Colonic mucosa (tissue), 4 donors: Measurements from ENCODE around the gene PHACTR1. TPM values are rescaled to one million over a fixed set of nuclear protein-coding genes. Genes with fewer than 3 reads are reported as not detected.
A peak's percentile ranks its signal among the peaks of the same experiment; 100 is the strongest.

ENCODE experiments used
- DNase-seq: peaks from one replicate; pipeline ENCODE4 v3.0.0-alpha.2; 2020
- H3K27ac ChIP-seq: fragments of 200-600 bp; one replicate; pipeline ENCODE4 v1.8.0; 2021
- H3K27me3 ChIP-seq: fragments of 200-600 bp; one replicate; pipeline ENCODE4 v1.8.0; 2021
- H3K36me3 ChIP-seq: fragments of 200-600 bp; one replicate; pipeline ENCODE4 v1.8.0; 2021
- H3K4me1 ChIP-seq: fragments of 200-600 bp; one replicate; pipeline ENCODE4 v1.8.0; 2021; ENCODE audit warnings: mild to moderate bottlenecking
- H3K4me3 ChIP-seq: fragments of 200-600 bp; one replicate; pipeline ENCODE4 v1.8.0; 2021
- H3K9ac ChIP-seq, 2 donors: one replicate each; pipeline ENCODE4 v1.7.0; 2013; ENCODE audit warnings: control low read depth in 2 of 2, low read depth in 2 of 2, low read length in 2 of 2
- H3K9me3 ChIP-seq: fragments of 200-600 bp; one replicate; pipeline ENCODE4 v1.8.0; 2021
- CTCF ChIP-seq: fragments of 200-600 bp; IDR thresholded peaks from one replicate; pipeline ENCODE4 v1.8.0; 2022; ENCODE audit warnings: antibody characterized with exemption, mild to moderate bottlenecking
- intact Hi-C: fragments of 100-400 bp; cut with DNase I; formaldehyde crosslinking; loops from one replicate; pipeline ENCODE4 v1.14.1; 2022
- total RNA-seq, 2 donors: library from RNA; stranded (reverse); fragmentation: NEBNext Ultra II Directional in 1 of 2; extraction: Animal tissue kit (Norgen Biotek cat#: 25700) in 1 of 2; gene quantifications; one replicate each; pipeline ENCODE4 v1.2.1, GENCODE V29; 2021
- donor health status: healthy.
- donor health status: DM: no; HTN: no; CAD: no.
- donor health status: DM: no; HTN: no; CAD: no.

Gene PHACTR1
- total RNA-seq, 2 donors from 2014 or later: 1.7 to 2.2 TPM

- H3K27ac ChIP-seq: peak overlapping the region; percentile 41
- TF ChIP-seq CTCF: no peak
- peak overlapping the region; percentile 51 for H3K4me3 ChIP-seq
- intact Hi-C loops: no loop called here
- no peaks in the 10 kb centered on the region for H3K36me3 ChIP-seq
- no peaks in the 10 kb centered on the region for H3K4me1 ChIP-seq
- DNase-seq: no peak
- H3K9me3 ChIP-seq: no peaks in the 10 kb centered on the region
- H3K9ac ChIP-seq: peak overlapping the region in 1 of 2 donors; percentile 63
- H3K27me3 ChIP-seq: peaks cover 6% of the 10 kb centered on the region
Measured at GRCh38 chr6:12958052-12958706, 241.6 kb downstream of the PHACTR1 start.

- Histone ChIP-seq H3K4me1 (no peaks in the 10 kb centered on the region), H3K27ac (no peak overlapping the region), H3K4me3 (no peak overlapping the region), H3K27me3 (peaks cover 6% of the 10 kb centered on the region), H3K9me3 (no peaks in the 10 kb centered on the region), H3K9ac (no peak overlapping the region), H3K36me3 (no peaks in the 10 kb centered on the region)
- intact Hi-C loops: no loop called here
- no peak for TF ChIP-seq CTCF
- DNase-seq: no peak
Measured at GRCh38 chr6:12961761-12962160, 245.2 kb downstream of the PHACTR1 start.

GRCh38 chr6:12962529-12962928 lies 246.0 kb downstream of the PHACTR1 start:
- Histone ChIP-seq H3K9ac (no peak overlapping the region), H3K27ac (no peak overlapping the region), H3K4me3 (no peak overlapping the region), H3K9me3 (no peaks in the 10 kb centered on the region), H3K27me3 (peaks cover 6% of the 10 kb centered on the region), H3K36me3 (no peaks in the 10 kb centered on the region), H3K4me1 (no peaks in the 10 kb centered on the region)
- intact Hi-C loops: no loop called here
- no peak for DNase-seq
- TF ChIP-seq CTCF: no peak

- no peaks in the 10 kb centered on the region for H3K9me3 ChIP-seq
- no peaks in the 10 kb centered on the region for H3K36me3 ChIP-seq
- H3K4me3 ChIP-seq: no peak overlapping the region
- TF ChIP-seq CTCF: no peak
- intact Hi-C loops: no loop called here
- no peak for DNase-seq
- peaks cover 6% of the 10 kb centered on the region for H3K27me3 ChIP-seq
- H3K27ac ChIP-seq: no peak overlapping the region
- no peaks in the 10 kb centered on the region for H3K4me1 ChIP-seq
- H3K9ac ChIP-seq: no peak overlapping the region
Measured at GRCh38 chr6:12962987-12963386, 246.4 kb downstream of the PHACTR1 start.

- no peak overlapping the region for H3K9ac ChIP-seq
Measured at GRCh38 chr6:12963567-12963966, 247.0 kb downstream of the PHACTR1 start.

More at GRCh38 chr6:12963567-12963966, 247.0 kb downstream of the PHACTR1 start:
- no peak for DNase-seq
- H3K36me3 ChIP-seq: no peaks in the 10 kb centered on the region
- H3K4me3 ChIP-seq: no peak overlapping the region
- no peaks in the 10 kb centered on the region for H3K4me1 ChIP-seq
- peaks cover under 1% of the 10 kb centered on the region for H3K27me3 ChIP-seq
- no peak overlapping the region for H3K27ac ChIP-seq
- intact Hi-C loops: no loop called here
- no peaks in the 10 kb centered on the region for H3K9me3 ChIP-seq
- TF ChIP-seq CTCF: no peak
